HEK293T (cell line): ENCODE results near the gene KIF16B.

ENCODE experiments used
- BHLHE40 ChIP-seq: fragments of 450-650 bp; IDR thresholded peaks from 2 replicates; pipeline ENCODE4 v1.6.1; 2016; ENCODE audit warnings: mild to moderate bottlenecking, moderate library complexity, borderline replicate concordance
- CTBP1 ChIP-seq: fragments of 450-650 bp; IDR thresholded peaks from 2 replicates; pipeline ENCODE4 v1.6.1; 2016; ENCODE audit warnings: borderline replicate concordance
- ELF4 ChIP-seq: fragments of 450-650 bp; IDR thresholded peaks from 2 replicates; pipeline ENCODE4 v1.6.1; 2017; ENCODE audit warnings: antibody characterized with exemption
- FOXA1 ChIP-seq: fragments of 450-650 bp; IDR thresholded peaks from 2 replicates; pipeline ENCODE4 v1.6.1; 2016; ENCODE audit warnings: mild to moderate bottlenecking
- FOXM1 ChIP-seq: fragments of 450-650 bp; IDR thresholded peaks from 2 replicates; pipeline ENCODE4 v1.6.1; 2017; ENCODE audit warnings: mild to moderate bottlenecking, borderline replicate concordance
- HDGF ChIP-seq: fragments of 450-650 bp; IDR thresholded peaks from 2 replicates; pipeline ENCODE4 v1.6.1; 2017; ENCODE audit warnings: antibody characterized with exemption, borderline replicate concordance
- NFRKB ChIP-seq: fragments of 450-650 bp; IDR thresholded peaks from 2 replicates; pipeline ENCODE4 v1.6.1; 2016; ENCODE audit warnings: mild to moderate bottlenecking, moderate library complexity
- PKNOX1 ChIP-seq: fragments of 450-650 bp; IDR thresholded peaks from 2 replicates; pipeline ENCODE4 v1.6.1; 2016
- SP1 ChIP-seq: fragments of 450-650 bp; IDR thresholded peaks from 2 replicates; pipeline ENCODE4 v1.6.1; 2017
- SUZ12 ChIP-seq: fragments of 450-650 bp; IDR thresholded peaks from 2 replicates; pipeline ENCODE4 v1.6.1; 2016; ENCODE audit warnings: mild to moderate bottlenecking
- ZNF384 ChIP-seq: fragments of 450-650 bp; IDR thresholded peaks from 2 replicates; pipeline ENCODE4 v1.6.1; 2016

GRCh38 chr20:16520154-16520553 is 53.1 kb downstream of the KIF16B start:
- no peak for TF ChIP-seq NFRKB
- no peak for TF ChIP-seq BHLHE40
- no peak for TF ChIP-seq ELF4
- TF ChIP-seq FOXM1, result no peak
- no peak for TF ChIP-seq HDGF
- TF ChIP-seq CTBP1, result no peak
- no peak for TF ChIP-seq SUZ12
- no peak for TF ChIP-seq PKNOX1
- TF ChIP-seq ZNF384, result no peak
- no peak for TF ChIP-seq SP1
- no peak for TF ChIP-seq FOXA1
